HG03565 (cell line): Measurements from ENCODE around the gene MAPK8.
"Not testable (repeated sequence)": the region's sequence is repeated elsewhere in the genome, so short reads cannot be mapped to it uniquely, and the experiment has no call there.

Source experiments
- ATAC-seq: cut with Tn5 transposase; IDR thresholded peaks from one replicate; pipeline ENCODE4 v1.9.1; 2021; ENCODE audit warnings: mild to moderate bottlenecking, moderate library complexity; ENCODE audit not compliant: unreplicated experiment

MAPK8 gene

GRCh38 chr10:48306265-48306869, at the start of gene MAPK8:
MAPK8 (plus strand) TSS chr10:48306677; CDS start chr10:48401661, 94,984 bp downstream.
- peak; percentile 69 for ATAC-seq

- no peak for ATAC-seq
Measured at GRCh38 chr10:48257407-48257961, 49.0 kb upstream of the MAPK8 start.

- no peak for ATAC-seq
Measured at GRCh38 chr10:48258105-48258504, 48.4 kb upstream of the MAPK8 start.

- ATAC-seq, result no peak
Measured at GRCh38 chr10:48266528-48266927, 39.9 kb upstream of the MAPK8 start.

GRCh38 chr10:48271047-48271730, 35.3 kb upstream of the MAPK8 start:
- ATAC-seq, result no peak

GRCh38 chr10:48272682-48273081, 33.8 kb upstream of the MAPK8 start:
- no peak for ATAC-seq

GRCh38 chr10:48273741-48274140, 32.7 kb upstream of the MAPK8 start:
- ATAC-seq, result no peak

- ATAC-seq, result no peak
Measured at GRCh38 chr10:48274636-48275035, 31.8 kb upstream of the MAPK8 start, which contains the start of gene FRMPD2. FRMPD2 (minus strand) TSS chr10:48274696; CDS start chr10:48274567, 129 bp downstream.

- no peak for ATAC-seq
Measured at GRCh38 chr10:48277093-48277492, 29.4 kb upstream of the MAPK8 start.

- peak; percentile 76 for ATAC-seq
Measured at GRCh38 chr10:48279081-48279751, 27.3 kb upstream of the MAPK8 start.

- ATAC-seq, result not testable (repeated sequence)
Measured at GRCh38 chr10:48281697-48282096, 24.8 kb upstream of the MAPK8 start.

- ATAC-seq, result peak; percentile 48
Measured at GRCh38 chr10:48282829-48283228, 23.6 kb upstream of the MAPK8 start.

- no peak for ATAC-seq
Measured at GRCh38 chr10:48284002-48284546, 22.4 kb upstream of the MAPK8 start.

GRCh38 chr10:48284811-48285210, 21.7 kb upstream of the MAPK8 start:
- no peak for ATAC-seq

- no peak for ATAC-seq
Measured at GRCh38 chr10:48285710-48286109, 20.8 kb upstream of the MAPK8 start.

- no peak for ATAC-seq
Measured at GRCh38 chr10:48286356-48286755, 20.1 kb upstream of the MAPK8 start.

- peak; percentile 43 for ATAC-seq
Measured at GRCh38 chr10:48287417-48288391, 18.8 kb upstream of the MAPK8 start.

GRCh38 chr10:48288661-48289060, 17.8 kb upstream of the MAPK8 start:
- no peak for ATAC-seq

- peak; percentile 46 for ATAC-seq
Measured at GRCh38 chr10:48289501-48290238, 16.8 kb upstream of the MAPK8 start.
